K562 (cell line): ENCODE results near the gene ZSCAN25. TPM values are rescaled to one million over a fixed set of nuclear protein-coding genes. Genes with fewer than 3 reads are reported as not detected.
"Not testable (repeated sequence)": the region's sequence is repeated elsewhere in the genome, so short reads cannot be mapped to it uniquely, and the experiment has no call there.

Experiments
- ATAC-seq: fragments of 200-7000 bp; cut with Tn5 transposase; 3 replicates; pipeline ENCODE4 v1.9.1; 2020; ENCODE audit warnings: moderate library complexity
- BruUV-seq: library from RNA; stranded (reverse); fragments of 400-500 nt; replicated peaks from 2 replicates; lab custom pipeline; 2021; lab: Mats Ljungman, UMichigan
- CTCF ChIA-PET: fragments of 300-600 bp; formaldehyde crosslinking; extraction: SDS; loops from one replicate; lab custom pipeline; 2021; ENCODE audit warnings: low intra/inter-chr PET ratio; lab: Yijun Ruan, JAX
- POLR2A ChIA-PET: fragments of 300-600, 350-650 bp; sonication (Branson Sonifier 250); formaldehyde crosslinking; extraction: SDS; loops from one replicate; lab custom pipeline; 2021; ENCODE audit warnings: antibody characterized with exemption, inconsistent platforms; lab: Yijun Ruan, JAX
- DNase-seq, 4 experiments: peaks; one replicate each; pipeline versions ENCODE4 v3.0.0 to v3.0.0-alpha.2; 2011 to 2018; ENCODE audit warnings: low spot score in 3 of 4, mixed read lengths in 3 of 4; ENCODE audit errors: extremely low read depth in 1 of 4
- FAIRE-seq: peaks from 2 replicates; lab custom pipeline; 2011; peaks lifted over from hg19 to GRCh38; lab: Jason Lieb, UNC
- H2AFZ ChIP-seq: 2 replicates; pipeline ENCODE4 v1.6.0; 2011; ENCODE audit warnings: low read depth, low read length, control low read depth, inconsistent platforms
- H3K27ac ChIP-seq: fragments of 200-600 bp; 3 replicates; pipeline ENCODE4 v1.8.0; 2011; ENCODE audit warnings: low read depth, mild to moderate bottlenecking, control low read depth, inconsistent platforms, low read length, moderate library complexity, mixed read lengths; ENCODE audit errors: extremely low read depth
- H3K27me3 ChIP-seq, 2 experiments: fragments of 300-600 bp in 1 of 2; 2 replicates in 1 of 2; 3 replicates in 1 of 2; pipeline versions ENCODE4 v1.6.0 to v1.8.0; 2011; ENCODE audit warnings: inconsistent platforms in 2 of 2, low read length in 2 of 2, mild to moderate bottlenecking in 1 of 2, mixed read lengths in 1 of 2, moderate library complexity in 1 of 2; ENCODE audit not compliant: control insufficient read depth in 2 of 2, insufficient read depth in 2 of 2
- H3K36me3 ChIP-seq: fragments of 300-600 bp; 3 replicates; pipeline ENCODE4 v1.8.0; 2011; ENCODE audit warnings: mild to moderate bottlenecking, low read length, inconsistent platforms; ENCODE audit not compliant: control insufficient read depth, insufficient read depth
- H3K4me1 ChIP-seq, 2 experiments: fragments of 200-600 bp in 1 of 2; replicated peaks in 1 of 2; 2 replicates in 1 of 2; 3 replicates in 1 of 2; pipeline versions ENCODE4 v1.5.1 to v1.8.0; 2011; ENCODE audit warnings: inconsistent platforms in 2 of 2, low read length in 2 of 2, mild to moderate bottlenecking in 1 of 2, mixed read lengths in 1 of 2, moderate library complexity in 1 of 2; ENCODE audit not compliant: control insufficient read depth in 2 of 2, insufficient read depth in 2 of 2
- H3K4me2 ChIP-seq: 2 replicates; pipeline ENCODE4 v1.6.1; 2011; ENCODE audit warnings: low read length, control low read depth, inconsistent platforms, mixed read lengths; ENCODE audit not compliant: insufficient read depth
- H3K4me3 ChIP-seq: fragments of 200-600 bp; sonication (generic), shearing (Covaris generic); 2 replicates; pipeline ENCODE4 v1.5.1; 2016; ENCODE audit warnings: control low read depth, inconsistent platforms
- H3K79me2 ChIP-seq: fragments of 200-600 bp; 3 replicates; pipeline ENCODE4 v1.8.0; 2011; ENCODE audit warnings: low read length, inconsistent platforms; ENCODE audit not compliant: control insufficient read depth, insufficient read depth
- H3K9ac ChIP-seq, 2 experiments: 2 replicates each; pipeline versions ENCODE4 v1.6.0 to v1.6.1; 2011; ENCODE audit warnings: low read depth in 2 of 2, low read length in 2 of 2, control low read depth in 1 of 2, inconsistent platforms in 1 of 2, mild to moderate bottlenecking in 1 of 2, mixed read lengths in 1 of 2; ENCODE audit not compliant: insufficient read depth in 1 of 2
- H3K9me1 ChIP-seq: one replicate; pipeline ENCODE4 v1.6.0; 2011; ENCODE audit warnings: inconsistent platforms, mild to moderate bottlenecking, low read length, moderate library complexity; ENCODE audit not compliant: control insufficient read depth, insufficient read depth
- H3K9me3 ChIP-seq: replicated peaks from 2 replicates; pipeline ENCODE4 v1.5.1; 2011; ENCODE audit warnings: low read depth, low read length, inconsistent platforms; ENCODE audit not compliant: control insufficient read depth, insufficient read depth
- H4K20me1 ChIP-seq: replicated peaks from 2 replicates; pipeline ENCODE4 v1.6.1; 2011; ENCODE audit warnings: low read length, inconsistent platforms, mixed read lengths; ENCODE audit not compliant: control insufficient read depth, insufficient read depth
- ATF7 ChIP-seq: fragments of 450-650 bp; IDR thresholded peaks from 2 replicates; pipeline ENCODE4 v1.7.1; 2014; ENCODE audit warnings: mild to moderate bottlenecking, moderate library complexity
- BHLHE40 ChIP-seq: IDR thresholded peaks from 2 replicates; pipeline ENCODE4 v1.6.1; 2011; ENCODE audit warnings: low read length, improper control_type of control experiment
- ETV5 ChIP-seq: sonication (generic); formaldehyde crosslinking; IDR thresholded peaks from 2 replicates; pipeline ENCODE4 v1.4.0; 2020; ENCODE audit warnings: low read depth, mild to moderate bottlenecking, missing genetic modification reagents
- FOXP4 ChIP-seq: sonication (generic); formaldehyde crosslinking; IDR thresholded peaks from 2 replicates; pipeline ENCODE4 v1.8.0; 2022; ENCODE audit warnings: mild to moderate bottlenecking, missing genetic modification reagents, borderline replicate concordance
- HDAC3 ChIP-seq: fragments of 450-650 bp; IDR thresholded peaks from 2 replicates; pipeline ENCODE4 v1.6.1; 2018; ENCODE audit warnings: borderline replicate concordance, mild to moderate bottlenecking, moderate library complexity; ENCODE audit not compliant: partially characterized antibody
- HES1 ChIP-seq: fragments of 450-650 bp; IDR thresholded peaks from 2 replicates; pipeline ENCODE4 v1.6.1; 2016; ENCODE audit warnings: low read depth, mild to moderate bottlenecking, moderate library complexity
- ZBTB12 ChIP-seq: fragments of 250-450 bp; sonication (Bioruptor Pico); IDR thresholded peaks from 2 replicates; pipeline ENCODE4 v1.4.0; 2020
- ZNF253 ChIP-seq: fragments of 250-450 bp; sonication (Bioruptor Pico); conservative IDR thresholded peaks from 2 replicates; pipeline ENCODE4 v1.6.1; 2021; ENCODE audit warnings: mild to moderate bottlenecking
- ZNF507 ChIP-seq: conservative IDR thresholded peaks from 2 replicates; pipeline ENCODE4 v1.6.1; 2017; ENCODE audit warnings: missing genetic modification characterization, missing compliant biosample characterization
- ZNF830 ChIP-seq: fragments of 250-450 bp; sonication (Bioruptor Pico); IDR thresholded peaks from 2 replicates; pipeline ENCODE4 v1.5.0; 2021; ENCODE audit warnings: mild to moderate bottlenecking
- WGBS: fragments of 100-300 bp; shearing (Covaris generic); methylation state at CpG from one replicate; pipeline ENCODE4 v1.1.6; 2016; ENCODE audit warnings: low coverage, mixed read lengths; ENCODE audit not compliant: insufficient coverage; ENCODE audit errors: missing lambda C conversion rate; 5-methylcytosine and 5-hydroxymethylcytosine counted together
- in situ Hi-C: fragments of 300-500 bp; cut with MboI; formaldehyde crosslinking; loops from 4 replicates; pipeline ENCODE4 v1.15.0; 2018; ENCODE audit warnings: inconsistent platforms, mixed read lengths
- intact Hi-C: fragments of 100-400 bp; cut with micrococcal nuclease; formaldehyde crosslinking; loops from 2 replicates; pipeline ENCODE4 v1.14.2; 2022
- polyA plus RNA-seq, 8 experiments: library from polyadenylated mRNA; depleted of rRNA in 4 of 8; stranded (reverse) in 5 of 8; unstranded in 3 of 8; fragments of >200 nt; fragmentation: Nextera tagmentation in 2 of 8; fragmentation: Illumina TruSeq in 1 of 8; extraction: Ambion mirVana in 2 of 8; extraction: Trizol in 1 of 8; gene quantifications; 2 replicates each; pipeline versions ENCODE4 v1.2.1 to v1.2.3, GENCODE V29; 2011 to 2014; ENCODE audit warnings: inconsistent platforms in 1 of 8, missing spikeins in 1 of 8
- total RNA-seq, 7 experiments: library from RNA; depleted of rRNA in 6 of 7; stranded (reverse); fragments of >200 nt in 6 of 7; fragmentation: Illumina TruSeq in 2 of 7; extraction: Trizol in 2 of 7; gene quantifications; 2 replicates each; pipeline versions ENCODE4 v1.2.1 to v1.2.3, GENCODE V29; 2011 to 2021; ENCODE audit warnings: low replicate concordance in 1 of 7

The ZSCAN25 gene
- total and polyA plus RNA-seq, 9 of the 15 experiments (the other 6 are each of a cell fraction or from before 2014, with no cell fraction given) = 0.94 to 18.4 (median 12.8) TPM

GRCh38 chr7:99657879-99658278 lies 41.1 kb downstream of the ZSCAN25 start:
- POLR2A ChIA-PET, H3K27ac ChIP-seq, H2AFZ ChIP-seq, H3K4me1 ChIP-seq, CTCF ChIA-PET, DNase-seq, FAIRE-seq, intact Hi-C loops, H3K4me3 ChIP-seq, H3K9me1 ChIP-seq, H3K9ac ChIP-seq, in situ Hi-C loops, H3K27me3 ChIP-seq, H3K79me2 ChIP-seq, H3K9me3 ChIP-seq, H3K36me3 ChIP-seq, H3K4me2 ChIP-seq, ATAC-seq, BruUV-seq, H4K20me1 ChIP-seq: not testable (repeated sequence)
- peak; percentile 91 for TF ChIP-seq ZNF507
- 18% methylated on average over 5 of the region's 5 CpGs for WGBS

GRCh38 chr7:99665312-99666012 lies 48.7 kb downstream of the ZSCAN25 start:
- ChIA-PET POLR2A (interaction anchor here (0.9 to 2.5 kb wide), 5 partner anchors 10 to 168 kb away, joined by 3 to 12 read pairs (median 4); partner anchors contain the start of gene CYP3A5), CTCF (interaction anchor here (0.6 kb wide), 1 partner anchor 466 kb away, joined by 4 read pairs; no protein-coding TSS in a partner anchor)
- peak; percentile 76 to 99 (median 88) for DNase-seq
- Histone ChIP-seq H3K4me1 (peaks cover 11 to 34% of the 10 kb centered on the region in 2 experiments; a peak in 4 of 5 replicates), H3K9ac (no peak overlapping the region), H3K79me2 (no peaks in the 10 kb centered on the region), H3K36me3 (no peaks in the 10 kb centered on the region; the same call in 2 of the 3 replicates), H3K4me3 (no peak overlapping the region), H3K9me3 (no peaks in the 10 kb centered on the region), H3K27ac (peak overlapping the region; percentile 22; the same call in 1 of the 3 replicates), H4K20me1 (no peaks in the 10 kb centered on the region), H3K9me1 (peaks cover 4% of the 10 kb centered on the region), H2AFZ (no peak overlapping the region), H3K4me2 (peak overlapping the region; percentile 36), H3K27me3 (no peaks in the 10 kb centered on the region)
- ATAC-seq = peak; percentile 98
- peak; percentile 99 for FAIRE-seq
- BruUV-seq = no TSS peak
- intact Hi-C loops = loop anchor here (1.0 kb wide), 2 partner anchors 28 to 170 kb away; no protein-coding TSS in a partner anchor
- 8% methylated on average over 3 of the region's 3 CpGs for WGBS
- in situ Hi-C loops = no loop called here
- peak; percentile 24; the same call in 1 of the 2 replicates for TF ChIP-seq BHLHE40
- TF ChIP-seq ZBTB12 (CRISPR knock-in tag) = no peak
- peak; percentile 72 for TF ChIP-seq HES1
- TF ChIP-seq ZNF253 (CRISPR knock-in tag) = no peak
- TF ChIP-seq ZNF830 = no peak
- TF ChIP-seq ETV5 = peak; percentile 36; the same call in 1 of the 2 replicates
- TF ChIP-seq HDAC3 = peak; percentile 96
- TF ChIP-seq ATF7 = peak; percentile 87
- TF ChIP-seq FOXP4 = 0 out of 2 replicates have a peak, but pooled peaks have one; percentile 41
